AG10803 (cell line): ENCODE measurements around the gene FAM151A.

Experiments
- DNase-seq: peaks from one replicate; pipeline ENCODE4 v3.0.0; 2010; ENCODE audit warnings: low read depth
- H3K4me3 ChIP-seq: 2 replicates; pipeline ENCODE4 v1.5.1; 2011; ENCODE audit warnings: mild to moderate bottlenecking, low read length, control low read depth
- TF ChIP-seq, protein P1 (sequence below): conservative IDR thresholded peaks from 2 replicates; pipeline ENCODE4 v1.5.1; 2011; ENCODE audit warnings: mild to moderate bottlenecking, low read length, control low read depth, inconsistent platforms

The FAM151A gene

DNA sequence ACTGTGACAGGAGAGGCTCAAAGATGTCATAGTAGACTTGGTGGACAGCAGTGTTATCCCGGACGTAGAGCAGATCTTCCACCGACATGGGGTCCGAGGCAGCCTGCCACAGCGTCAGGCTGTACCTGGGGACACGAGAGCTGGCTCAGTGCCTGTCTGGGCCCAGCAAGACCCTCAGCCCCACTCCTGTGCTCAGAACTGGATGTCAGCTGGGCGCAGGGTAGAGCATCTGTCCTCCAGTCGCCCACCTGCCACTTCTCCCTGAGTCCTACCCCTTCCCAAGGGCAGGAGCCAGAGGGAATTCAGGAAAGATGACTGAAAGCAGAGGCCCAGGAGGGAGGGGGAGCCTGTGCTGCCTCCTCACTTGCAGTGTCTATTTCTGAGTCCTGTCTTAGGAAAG, 11.7 kb downstream of the FAM151A start:
- no peak for DNase-seq
- no peak overlapping the region for H3K4me3 ChIP-seq
- TF ChIP-seq, protein P1, sequence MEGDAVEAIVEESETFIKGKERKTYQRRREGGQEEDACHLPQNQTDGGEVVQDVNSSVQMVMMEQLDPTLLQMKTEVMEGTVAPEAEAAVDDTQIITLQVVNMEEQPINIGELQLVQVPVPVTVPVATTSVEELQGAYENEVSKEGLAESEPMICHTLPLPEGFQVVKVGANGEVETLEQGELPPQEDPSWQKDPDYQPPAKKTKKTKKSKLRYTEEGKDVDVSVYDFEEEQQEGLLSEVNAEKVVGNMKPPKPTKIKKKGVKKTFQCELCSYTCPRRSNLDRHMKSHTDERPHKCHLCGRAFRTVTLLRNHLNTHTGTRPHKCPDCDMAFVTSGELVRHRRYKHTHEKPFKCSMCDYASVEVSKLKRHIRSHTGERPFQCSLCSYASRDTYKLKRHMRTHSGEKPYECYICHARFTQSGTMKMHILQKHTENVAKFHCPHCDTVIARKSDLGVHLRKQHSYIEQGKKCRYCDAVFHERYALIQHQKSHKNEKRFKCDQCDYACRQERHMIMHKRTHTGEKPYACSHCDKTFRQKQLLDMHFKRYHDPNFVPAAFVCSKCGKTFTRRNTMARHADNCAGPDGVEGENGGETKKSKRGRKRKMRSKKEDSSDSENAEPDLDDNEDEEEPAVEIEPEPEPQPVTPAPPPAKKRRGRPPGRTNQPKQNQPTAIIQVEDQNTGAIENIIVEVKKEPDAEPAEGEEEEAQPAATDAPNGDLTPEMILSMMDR: no peak

- DNase-seq: no peak
Observed at GRCh38 chr1:54610601-54611580, 12.4 kb downstream of the FAM151A start.

GRCh38 chr1:54610048-54610447, 13.3 kb downstream of the FAM151A start:
- DNase-seq: no peak
- no peak overlapping the region for H3K4me3 ChIP-seq
- TF ChIP-seq, protein P1: no peak

More at GRCh38 chr1:54610601-54611580, 12.4 kb downstream of the FAM151A start:
- TF ChIP-seq, protein P1: no peak
- H3K4me3 ChIP-seq: no peak overlapping the region

- no peak for DNase-seq
- TF ChIP-seq, protein P1: no peak
- no peak overlapping the region for H3K4me3 ChIP-seq
Observed at GRCh38 chr1:54609301-54609921, 13.9 kb downstream of the FAM151A start.

- TF ChIP-seq, protein P1: no peak
- no peak overlapping the region for H3K4me3 ChIP-seq
- DNase-seq: no peak
Observed at GRCh38 chr1:54608566-54609230, 14.6 kb downstream of the FAM151A start.

GRCh38 chr1:54607821-54608565, 15.3 kb downstream of the FAM151A start:
- DNase-seq: no peak
- H3K4me3 ChIP-seq: no peak overlapping the region
- TF ChIP-seq, protein P1: no peak
